Right lobe of liver (tissue), 6 donors: ENCODE measurements around the gene OR10J1. TPM values are rescaled to one million over a fixed set of nuclear protein-coding genes. Genes with fewer than 3 reads are reported as not detected.
A peak's percentile ranks its signal among the peaks of the same experiment; 100 is the strongest.

Experiments used
- ATAC-seq, 4 donors: fragments of 200-7000 bp; cut with Tn5 transposase; one replicate each; pipeline ENCODE4 v1.9.1; 2020; ENCODE audit warnings: mild to moderate bottlenecking in 4 of 4, moderate library complexity in 4 of 4
- DNase-seq, 3 donors: peaks; one replicate each; pipeline ENCODE4 v3.0.0-alpha.2; 2020
- H3K27ac ChIP-seq, 3 donors: fragments of 200-600 bp; one replicate each; pipeline ENCODE4 v1.8.0; 2022
- H3K27me3 ChIP-seq, 2 donors: fragments of 200-600 bp; one replicate each; pipeline ENCODE4 v1.8.0; 2022
- H3K36me3 ChIP-seq, 4 donors: fragments of 200-600 bp; sonication (generic) in 1 of 4; one replicate each; pipeline versions ENCODE4 v1.5.1 to v1.8.0; 2017 to 2022; ENCODE audit warnings: control low read depth in 1 of 4
- H3K4me1 ChIP-seq, 4 donors: fragments of 200-600 bp; sonication (generic) in 1 of 4; one replicate each; pipeline versions ENCODE4 v1.5.1 to v1.8.0; 2017 to 2022; ENCODE audit warnings: control low read depth in 1 of 4
- H3K4me3 ChIP-seq, 3 donors: fragments of 200-600 bp; one replicate each; pipeline ENCODE4 v1.8.0; 2022
- H3K9me3 ChIP-seq, 4 donors: fragments of 200-600 bp; sonication (generic) in 1 of 4; one replicate each; pipeline versions ENCODE4 v1.5.1 to v1.8.0; 2017 to 2022; ENCODE audit warnings: control low read depth in 1 of 4
- CTCF ChIP-seq, 4 donors: fragments of 200-600 bp in 3 of 4; fragments of 450-650 bp in 1 of 4; IDR thresholded peaks; one replicate each; pipeline versions ENCODE4 v1.5.1 to v1.8.0; 2016 to 2022; ENCODE audit warnings: antibody characterized with exemption in 4 of 4, mild to moderate bottlenecking in 2 of 4
- POLR2A ChIP-seq: fragments of 450-650 bp; IDR thresholded peaks from one replicate; pipeline ENCODE4 v1.6.1; 2017; ENCODE audit warnings: antibody characterized with exemption, mild to moderate bottlenecking
- WGBS: methylation state at CpG from one replicate; pipeline ENCODE4 v1.1.6; 2018; ENCODE audit warnings: low coverage, low lambda C conversion rate; ENCODE audit not compliant: insufficient coverage; ENCODE audit errors: missing lambda C conversion rate; 5-methylcytosine and 5-hydroxymethylcytosine counted together
- intact Hi-C, 2 donors: fragments of 100-400 bp; cut with DNase I; formaldehyde crosslinking; loops; one replicate each; pipeline versions ENCODE4 v1.11.2 to v1.14.1; 2022
- total RNA-seq, 6 experiments: library from RNA; depleted of rRNA in 2 of 6; stranded (reverse); fragments of >200 nt in 2 of 6; fragmentation: NEBNext Ultra II Directional in 3 of 6; extraction: Animal tissue kit (Norgen Biotek cat#: 25700) in 3 of 6; gene quantifications; one replicate each; pipeline versions ENCODE4 v1.1.0 to v1.2.4, GENCODE V29; 2016 to 2023
- donor health status: DM: no; HTN: yes; CAD: no.
- donor health status: DM: no; HTN: no; CAD: no.
- donor health status: DM: no; HTN: no; CAD: no.
- donor health status: DM: no; HTN: yes; CAD: no.
- donor health status: DM: no; HTN: yes; CAD: no.

OR10J1 gene
- total RNA-seq, 6 experiments from 2014 or later, result not detected

- intact Hi-C loops, result no loop called here
- WGBS, result 86% methylated on average over 4 of the region's 4 CpGs
- no peak for DNase-seq
- H3K4me1 ChIP-seq, result no peaks in the 10 kb centered on the region
- TF ChIP-seq CTCF (IDR thresholded peaks at IDR 0.05), result no peak
- no peak for TF ChIP-seq POLR2A
- no peak overlapping the region for H3K27ac ChIP-seq
- H3K4me3 ChIP-seq, result no peak overlapping the region
- no peaks in the 10 kb centered on the region for H3K9me3 ChIP-seq
- ATAC-seq, result peak in 1 of 4 donors; percentile 25
- H3K27me3 ChIP-seq, result no peaks in the 10 kb centered on the region
- no peaks in the 10 kb centered on the region for H3K36me3 ChIP-seq
These were observed 10.3 kb upstream of the OR10J1 start for GRCh38 chr1:159429074-159429861.

GRCh38 chr1:159430985-159431384, 8.5 kb upstream of the OR10J1 start:
- no peaks in the 10 kb centered on the region for H3K9me3 ChIP-seq
- H3K4me3 ChIP-seq, result no peak overlapping the region
- DNase-seq (no peak), ATAC-seq (peak in 3 of 4 donors; percentile 28 to 47 (median 33))
- no peak for TF ChIP-seq CTCF (IDR thresholded peaks at IDR 0.05)
- TF ChIP-seq POLR2A, result no peak
- H3K27ac ChIP-seq, result no peak overlapping the region
- H3K36me3 ChIP-seq, result no peaks in the 10 kb centered on the region
- intact Hi-C loops, result no loop called here
- no peaks in the 10 kb centered on the region for H3K27me3 ChIP-seq
- WGBS, result 72% methylated on average over 6 of the region's 6 CpGs
- H3K4me1 ChIP-seq, result no peaks in the 10 kb centered on the region

GRCh38 chr1:159431904-159432303, 7.6 kb upstream of the OR10J1 start, which contains the start of gene OR10J4:
Gene OR10J4 (plus strand): TSS chr1:159432204.
- TF ChIP-seq CTCF (IDR thresholded peaks at IDR 0.05) (no peak), POLR2A (no peak)
- Histone ChIP-seq H3K36me3 (no peaks in the 10 kb centered on the region), H3K27me3 (no peaks in the 10 kb centered on the region), H3K4me1 (peaks cover 0 to 3% (median 0%) of the 10 kb centered on the region in 4 donors), H3K4me3 (no peak within 1 kb of the TSS), H3K27ac (no peak within 1 kb of the TSS), H3K9me3 (no peaks in the 10 kb centered on the region)
- DNase-seq (no peak), ATAC-seq (no peak)
- WGBS, result 100% methylated on average over 1 of the region's 1 CpG
- intact Hi-C loops, result no loop called here

- Histone ChIP-seq H3K9me3 (no peaks in the 10 kb centered on the region), H3K27ac (no peak overlapping the region), H3K4me3 (no peak overlapping the region), H3K27me3 (no peaks in the 10 kb centered on the region), H3K36me3 (no peaks in the 10 kb centered on the region), H3K4me1 (peaks cover 0 to 3% (median 0%) of the 10 kb centered on the region in 4 donors)
- intact Hi-C loops, result no loop called here
- 46% methylated on average over 4 of the region's 4 CpGs for WGBS
- TF ChIP-seq CTCF (IDR thresholded peaks at IDR 0.05) (no peak), POLR2A (no peak)
- DNase-seq (no peak), ATAC-seq (peak in 2 of 4 donors; percentile 14 to 36)
These were observed 3.1 kb upstream of the OR10J1 start for GRCh38 chr1:159436469-159436868.
